ENCODE measurements around the gene PTH2R.

DNA sequence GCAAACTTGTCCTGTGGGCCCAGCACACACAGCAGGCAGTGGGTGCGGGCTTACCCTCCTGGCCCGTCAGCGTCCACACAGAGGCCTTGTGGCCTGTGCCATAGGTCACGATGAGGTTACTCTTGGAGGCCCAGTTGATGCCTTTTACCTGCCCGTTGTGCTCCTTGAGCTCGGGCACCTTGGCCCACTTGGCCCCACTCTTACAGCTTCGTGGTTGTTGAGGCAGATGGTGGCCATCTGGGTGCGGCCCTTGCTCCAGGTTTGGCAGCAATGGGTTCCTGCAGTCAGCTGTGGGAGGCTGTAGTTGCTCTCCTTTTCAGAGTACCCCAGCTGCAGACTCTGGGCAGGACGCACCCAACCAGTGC, 45.5 kb upstream of the PTH2R start:
- TF ChIP-seq CTCF (IDR thresholded peaks at IDR 0.05): no peak
- TF ChIP-seq POLR2A (IDR thresholded peaks at IDR 0.05): no peak

Measured in Peyer's patch (tissue), 4 donors.